Esophagus squamous epithelium (tissue), 4 donors: ENCODE measurements around the gene FBXW5. TPM values are rescaled to one million over a fixed set of nuclear protein-coding genes. Genes with fewer than 3 reads are reported as not detected.

Experiments
- total RNA-seq, 4 donors: library from RNA; depleted of rRNA; stranded (reverse); fragments of >200 nt; gene quantifications; one replicate each; pipeline ENCODE4 v1.1.0, GENCODE V29; 2016

FBXW5 gene
- total RNA-seq, 4 donors from 2014 or later, result 146 to 210 (median 163) TPM

Other genes starting within 250 kb of the FBXW5 start
- gene DIPK1B, start 232.2 kb downstream of the FBXW5 start, total RNA-seq, result 1 to 10 TPM in 3 of 4 donors, under 1 TPM in 1; 0.48 to 6.3 (median 1.1) TPM
- 1 to 10 TPM in 3 of 4 donors, under 1 TPM in 1; 0.64 to 3.8 (median 2.2) TPM for gene LCN10, start 201.8 kb downstream of the FBXW5 start, total RNA-seq
- gene LCN6, start 196.2 kb downstream of the FBXW5 start, total RNA-seq, result 1 to 10 TPM in 2 of 4 donors, under 1 TPM in 1, not detected in 1; 0.82 to 6.7 (median 2.5) TPM
- not detected for gene LCN8, start 186.5 kb downstream of the FBXW5 start, total RNA-seq
- gene LCN15, start 180.2 kb downstream of the FBXW5 start, total RNA-seq, result not detected
- gene TMEM141, start 153.4 kb downstream of the FBXW5 start, total RNA-seq, result 100 to 1,000 TPM; 109 to 129 (median 123) TPM
- 1 to 10 TPM in 1 of 4 donors, not detected in 3; 2.1 TPM for gene CCDC183, start 148.4 kb downstream of the FBXW5 start, total RNA-seq
- gene RABL6, start 136.8 kb downstream of the FBXW5 start, total RNA-seq, result 10 to 100 TPM; 54.9 to 70.7 (median 61.5) TPM
- 1 to 10 TPM in 2 of 4 donors, under 1 TPM in 2; 0.32 to 2.3 (median 1.0) TPM for gene AJM1, start 102.3 kb downstream of the FBXW5 start, total RNA-seq
- gene PHPT1, start 95.3 kb downstream of the FBXW5 start, total RNA-seq, result 10 to 100 TPM; 21.9 to 53.2 (median 42.2) TPM
- gene MAMDC4, start 92.4 kb downstream of the FBXW5 start, total RNA-seq, result 1 to 10 TPM; 1.8 to 2.9 (median 2.7) TPM
- gene EDF1, start 78.4 kb downstream of the FBXW5 start, total RNA-seq, result 100 to 1,000 TPM; 326 to 456 (median 356) TPM
- 10 to 100 TPM in 3 of 4 donors, 1 to 10 TPM in 1; 8.0 to 20.9 (median 13.2) TPM for gene TRAF2, start 58.2 kb downstream of the FBXW5 start, total RNA-seq
- 1 to 10 TPM in 1 of 4 donors, not detected in 3; 1.6 TPM for gene C8G, start 505 bp upstream of the FBXW5 start, total RNA-seq
- not detected for gene LCN12, start 7.5 kb upstream of the FBXW5 start, total RNA-seq
- 100 to 1,000 TPM in 1 of 4 donors, 1 to 10 TPM in 3; 1.7 to 208 (median 4.8) TPM for gene PTGDS, start 32.8 kb upstream of the FBXW5 start, total RNA-seq
- under 1 TPM in 1 of 4 donors, not detected in 3; 0.19 TPM for gene LCNL1, start 38.3 kb upstream of the FBXW5 start, total RNA-seq
- 10 to 100 TPM; 18.3 to 56.3 (median 49.6) TPM for gene PAXX, start 47.7 kb upstream of the FBXW5 start, total RNA-seq
- gene CLIC3, start 51.8 kb upstream of the FBXW5 start, total RNA-seq, result 100 to 1,000 TPM in 3 of 4 donors, 10 to 100 TPM in 1; 94.8 to 442 (median 200) TPM
- 10 to 100 TPM in 2 of 4 donors, 1 to 10 TPM in 2; 3.5 to 14.7 (median 7.6) TPM for gene ABCA2, start 83.5 kb upstream of the FBXW5 start, total RNA-seq
- gene FUT7, start 87.3 kb upstream of the FBXW5 start, total RNA-seq, result under 1 TPM in 3 of 4 donors, not detected in 1; 0.13 to 0.38 (median 0.21) TPM
- 10 to 100 TPM; 11.9 to 45.2 (median 20.3) TPM for gene NPDC1, start 101.4 kb upstream of the FBXW5 start, total RNA-seq
- 1 to 10 TPM in 2 of 4 donors, under 1 TPM in 2; 0.47 to 1.3 (median 0.86) TPM for gene ENTPD2, start 109.3 kb upstream of the FBXW5 start, total RNA-seq
- 10 to 100 TPM in 3 of 4 donors, 1 to 10 TPM in 1; 8.2 to 21.2 (median 14.7) TPM for gene SAPCD2, start 125.8 kb upstream of the FBXW5 start, total RNA-seq
- 1 to 10 TPM; 2.2 to 4.7 (median 3.7) TPM for gene UAP1L1, start 132.8 kb upstream of the FBXW5 start, total RNA-seq
- gene MAN1B1, start 142.2 kb upstream of the FBXW5 start, total RNA-seq, result 10 to 100 TPM; 25.6 to 50.9 (median 39.4) TPM
- gene DPP7, start 170.0 kb upstream of the FBXW5 start, total RNA-seq, result 100 to 1,000 TPM in 1 of 4 donors, 10 to 100 TPM in 3; 41.1 to 109 (median 62.4) TPM
- under 1 TPM in 1 of 4 donors, not detected in 3; 0.38 TPM for gene GRIN1, start 194.4 kb upstream of the FBXW5 start, total RNA-seq
- 1 to 10 TPM in 1 of 4 donors, under 1 TPM in 2, not detected in 1; 0.82 to 3.7 (median 0.95) TPM for gene LRRC26, start 225.3 kb upstream of the FBXW5 start, total RNA-seq
- gene TMEM210, start 227.3 kb upstream of the FBXW5 start, total RNA-seq, result not detected
- 10 to 100 TPM; 14.0 to 34.1 (median 25.1) TPM for gene ANAPC2, start 243.8 kb upstream of the FBXW5 start, total RNA-seq
- 100 to 1,000 TPM in 2 of 4 donors, 10 to 100 TPM in 2; 67.1 to 124 (median 96.7) TPM for gene SSNA1, start 243.9 kb upstream of the FBXW5 start, total RNA-seq